22Rv1 (cell line): Measurements from ENCODE around the gene IGHMBP2.
"Not testable (repeated sequence)": the region's sequence is repeated elsewhere in the genome, so short reads cannot be mapped to it uniquely, and the experiment has no call there.

ENCODE experiments used
- H3K27ac ChIP-seq: fragments of 450-650 bp; 2 replicates; pipeline ENCODE4 v1.5.1; 2017
- CTCF ChIP-seq: fragments of 450-650 bp; IDR thresholded peaks from 2 replicates; pipeline ENCODE4 v1.5.1; 2017; ENCODE audit warnings: mild to moderate bottlenecking
- ZFX ChIP-seq: fragments of 450-650 bp; IDR thresholded peaks from 2 replicates; pipeline ENCODE4 v1.6.1; 2017; ENCODE audit warnings: antibody characterized with exemption, borderline replicate concordance

The IGHMBP2 gene

GRCh38 chr11:68968306-68969250, 64.9 kb downstream of the IGHMBP2 start:
- TF ChIP-seq CTCF (no peak), ZFX (no peak)
- no peak overlapping the region for H3K27ac ChIP-seq

GRCh38 chr11:68969386-68969785, 65.7 kb downstream of the IGHMBP2 start:
- TF ChIP-seq ZFX = no peak
- no peak for TF ChIP-seq CTCF
- no peak overlapping the region for H3K27ac ChIP-seq

- TF ChIP-seq CTCF = no peak
- TF ChIP-seq ZFX = no peak
Observed at GRCh38 chr11:68970921-68971636, 67.4 kb downstream of the IGHMBP2 start.

GRCh38 chr11:68973219-68973618, 69.5 kb downstream of the IGHMBP2 start:
- no peak for TF ChIP-seq CTCF
- no peak for TF ChIP-seq ZFX
- H3K27ac ChIP-seq = no peak overlapping the region

More at GRCh38 chr11:68970921-68971636, 67.4 kb downstream of the IGHMBP2 start:
- no peak overlapping the region for H3K27ac ChIP-seq

GRCh38 chr11:68973706-68974105, 70.0 kb downstream of the IGHMBP2 start:
- not testable (repeated sequence) for H3K27ac ChIP-seq

GRCh38 chr11:68974421-68975194, 70.9 kb downstream of the IGHMBP2 start:
- H3K27ac ChIP-seq = no peak overlapping the region
- TF ChIP-seq ZFX (no peak), CTCF (no peak)

GRCh38 chr11:68976095-68976494, 72.4 kb downstream of the IGHMBP2 start:
- TF ChIP-seq ZFX (no peak), CTCF (no peak)
- H3K27ac ChIP-seq = no peak overlapping the region
